Measurements from ENCODE around the gene PIH1D1. TPM values are rescaled to one million over a fixed set of nuclear protein-coding genes. Genes with fewer than 3 reads are reported as not detected.

PIH1D1 gene
- 100 to 1,000 TPM; 147 to 150 TPM for total RNA-seq
- 62.1 to 114 reads per million in 2 donors for total RNA-seq

GRCh38 chr19:49451430-49452181 lies at the start of gene PIH1D1:
Gene PIH1D1, minus strand, starts transcription at chr19:49451814. Its CDS starts 240 bp downstream, at chr19:49451574.
- Mint-ChIP-seq H3K27me3 (no peaks in the 10 kb centered on the region), H3K36me3 (ENCODE audit: low read depth) (peaks cover 4% of the 10 kb centered on the region), H3K4me1 (peaks cover 42% of the 10 kb centered on the region), H3K27ac (peak within 1 kb of the TSS; percentile 99), H3K4me3 (peak within 1 kb of the TSS; percentile 99)
- no peaks in the 10 kb centered on the region for H3K9me3 ChIP-seq (ENCODE audit: control insufficient read depth, low read length, poor library complexity, severe bottlenecking)
- ATAC-seq (peak; percentile 62), DNase-seq (peak; percentile 75 to 87 (median 83))

- Mint-ChIP-seq H3K36me3 (ENCODE audit: low read depth) (peaks cover 22% of the 10 kb centered on the region), H3K4me1 (peaks cover 42% of the 10 kb centered on the region), H3K27me3 (no peaks in the 10 kb centered on the region), H3K4me3 (peak overlapping the region; percentile 100), H3K27ac (peak overlapping the region; percentile 99)
- no peaks in the 10 kb centered on the region for H3K9me3 ChIP-seq (ENCODE audit: control insufficient read depth, low read length, poor library complexity, severe bottlenecking)
- ATAC-seq (no peak), DNase-seq (peak in 1 of 3 donors; percentile 22)
Measured at GRCh38 chr19:49499030-49499670, 47.5 kb upstream of the PIH1D1 start.

GRCh38 chr19:49498475-49498874 lies 46.9 kb upstream of the PIH1D1 start:
- no peaks in the 10 kb centered on the region for H3K27me3 Mint-ChIP-seq
- H3K9me3 ChIP-seq (ENCODE audit: control insufficient read depth, low read length, poor library complexity, severe bottlenecking), result no peaks in the 10 kb centered on the region
- H3K27ac Mint-ChIP-seq, result peak overlapping the region; percentile 99
- H3K4me3 Mint-ChIP-seq, result peak overlapping the region; percentile 100
- DNase-seq (no peak), ATAC-seq (no peak)
- peaks cover 42% of the 10 kb centered on the region for H3K4me1 Mint-ChIP-seq
- H3K36me3 Mint-ChIP-seq (ENCODE audit: low read depth), result peaks cover 22% of the 10 kb centered on the region

GRCh38 chr19:49497789-49498103 lies 46.1 kb upstream of the PIH1D1 start:
- H3K4me3 Mint-ChIP-seq, result peak overlapping the region; percentile 100
- ATAC-seq (no peak), DNase-seq (no peak)
- H3K27me3 Mint-ChIP-seq, result no peaks in the 10 kb centered on the region
- peaks cover 22% of the 10 kb centered on the region for H3K36me3 Mint-ChIP-seq (ENCODE audit: low read depth)
- H3K4me1 Mint-ChIP-seq, result peaks cover 42% of the 10 kb centered on the region
- H3K9me3 ChIP-seq (ENCODE audit: control insufficient read depth, low read length, poor library complexity, severe bottlenecking), result no peaks in the 10 kb centered on the region
- peak overlapping the region; percentile 99 for H3K27ac Mint-ChIP-seq

GRCh38 chr19:49497047-49497788 lies 45.6 kb upstream of the PIH1D1 start:
- Mint-ChIP-seq H3K27me3 (no peaks in the 10 kb centered on the region), H3K27ac (peak overlapping the region; percentile 99), H3K4me3 (peak overlapping the region; percentile 100), H3K4me1 (peaks cover 45% of the 10 kb centered on the region), H3K36me3 (ENCODE audit: low read depth) (peaks cover 25% of the 10 kb centered on the region)
- DNase-seq (peak; percentile 65 to 72 (median 65)), ATAC-seq (peak; percentile 16)
- H3K9me3 ChIP-seq (ENCODE audit: control insufficient read depth, low read length, poor library complexity, severe bottlenecking), result no peaks in the 10 kb centered on the region

- Mint-ChIP-seq H3K4me1 (peaks cover 45% of the 10 kb centered on the region), H3K27me3 (no peaks in the 10 kb centered on the region), H3K36me3 (ENCODE audit: low read depth) (peaks cover 25% of the 10 kb centered on the region)
Measured at GRCh38 chr19:49496574-49497008, 45.0 kb upstream of the PIH1D1 start.

GRCh38 chr19:49492573-49493405 lies 41.2 kb upstream of the PIH1D1 start:
- no peaks in the 10 kb centered on the region for H3K9me3 ChIP-seq (ENCODE audit: control insufficient read depth, low read length, poor library complexity, severe bottlenecking)
- ATAC-seq (no peak), DNase-seq (no peak)
- Mint-ChIP-seq H3K36me3 (ENCODE audit: low read depth) (peaks cover 8% of the 10 kb centered on the region), H3K4me3 (peak overlapping the region; percentile 64), H3K4me1 (peaks cover 48% of the 10 kb centered on the region), H3K27me3 (no peaks in the 10 kb centered on the region), H3K27ac (peak overlapping the region; percentile 98)

More at GRCh38 chr19:49496574-49497008, 45.0 kb upstream of the PIH1D1 start:
- DNase-seq (no peak), ATAC-seq (no peak)
- peak overlapping the region; percentile 100 for H3K4me3 Mint-ChIP-seq
- H3K27ac Mint-ChIP-seq, result peak overlapping the region; percentile 99
- no peaks in the 10 kb centered on the region for H3K9me3 ChIP-seq (ENCODE audit: control insufficient read depth, low read length, poor library complexity, severe bottlenecking)

GRCh38 chr19:49491804-49492572 lies 40.4 kb upstream of the PIH1D1 start:
- Mint-ChIP-seq H3K4me1 (peaks cover 48% of the 10 kb centered on the region), H3K4me3 (peak overlapping the region; percentile 36), H3K27ac (peak overlapping the region; percentile 98), H3K36me3 (ENCODE audit: low read depth) (peaks cover 10% of the 10 kb centered on the region), H3K27me3 (no peaks in the 10 kb centered on the region)
- DNase-seq (no peak), ATAC-seq (no peak)
- H3K9me3 ChIP-seq (ENCODE audit: control insufficient read depth, low read length, poor library complexity, severe bottlenecking), result no peaks in the 10 kb centered on the region

- no peaks in the 10 kb centered on the region for H3K9me3 ChIP-seq (ENCODE audit: control insufficient read depth, low read length, poor library complexity, severe bottlenecking)
- H3K36me3 Mint-ChIP-seq (ENCODE audit: low read depth), result peaks cover 8% of the 10 kb centered on the region
- peaks cover 46% of the 10 kb centered on the region for H3K4me1 Mint-ChIP-seq
- no peak for DNase-seq
- H3K27ac Mint-ChIP-seq, result peak overlapping the region; percentile 98
- H3K4me3 Mint-ChIP-seq, result peak overlapping the region; percentile 97
- H3K27me3 Mint-ChIP-seq, result no peaks in the 10 kb centered on the region
- no peak for ATAC-seq
Measured at GRCh38 chr19:49491030-49491803, 39.6 kb upstream of the PIH1D1 start.

GRCh38 chr19:49490287-49491029 lies 38.8 kb upstream of the PIH1D1 start:
- Mint-ChIP-seq H3K36me3 (ENCODE audit: low read depth) (peaks cover 7% of the 10 kb centered on the region), H3K4me3 (peak overlapping the region; percentile 97), H3K27ac (peak overlapping the region; percentile 98), H3K4me1 (peaks cover 48% of the 10 kb centered on the region), H3K27me3 (no peaks in the 10 kb centered on the region)
- no peak for DNase-seq
- H3K9me3 ChIP-seq (ENCODE audit: control insufficient read depth, low read length, poor library complexity, severe bottlenecking), result no peaks in the 10 kb centered on the region
- no peak for ATAC-seq

GRCh38 chr19:49489601-49490167 lies 38.1 kb upstream of the PIH1D1 start:
- H3K4me3 Mint-ChIP-seq, result peak overlapping the region; percentile 97
- no peaks in the 10 kb centered on the region for H3K27me3 Mint-ChIP-seq
- DNase-seq (peak in 1 of 3 donors; percentile 21), ATAC-seq (no peak)
- H3K4me1 Mint-ChIP-seq, result peaks cover 49% of the 10 kb centered on the region
- peak overlapping the region; percentile 98 for H3K27ac Mint-ChIP-seq
- peaks cover 7% of the 10 kb centered on the region for H3K36me3 Mint-ChIP-seq (ENCODE audit: low read depth)
- H3K9me3 ChIP-seq (ENCODE audit: control insufficient read depth, low read length, poor library complexity, severe bottlenecking), result no peaks in the 10 kb centered on the region
